LNCAP (cell line): Measurements from ENCODE around the gene PYGB.

Experiments
- TF ChIP-seq, protein P1 (sequence below): fragments of 450-650 bp; IDR thresholded peaks from 2 replicates; pipeline ENCODE4 v1.5.1; 2017; ENCODE audit warnings: mild to moderate bottlenecking

The PYGB gene

DNA sequence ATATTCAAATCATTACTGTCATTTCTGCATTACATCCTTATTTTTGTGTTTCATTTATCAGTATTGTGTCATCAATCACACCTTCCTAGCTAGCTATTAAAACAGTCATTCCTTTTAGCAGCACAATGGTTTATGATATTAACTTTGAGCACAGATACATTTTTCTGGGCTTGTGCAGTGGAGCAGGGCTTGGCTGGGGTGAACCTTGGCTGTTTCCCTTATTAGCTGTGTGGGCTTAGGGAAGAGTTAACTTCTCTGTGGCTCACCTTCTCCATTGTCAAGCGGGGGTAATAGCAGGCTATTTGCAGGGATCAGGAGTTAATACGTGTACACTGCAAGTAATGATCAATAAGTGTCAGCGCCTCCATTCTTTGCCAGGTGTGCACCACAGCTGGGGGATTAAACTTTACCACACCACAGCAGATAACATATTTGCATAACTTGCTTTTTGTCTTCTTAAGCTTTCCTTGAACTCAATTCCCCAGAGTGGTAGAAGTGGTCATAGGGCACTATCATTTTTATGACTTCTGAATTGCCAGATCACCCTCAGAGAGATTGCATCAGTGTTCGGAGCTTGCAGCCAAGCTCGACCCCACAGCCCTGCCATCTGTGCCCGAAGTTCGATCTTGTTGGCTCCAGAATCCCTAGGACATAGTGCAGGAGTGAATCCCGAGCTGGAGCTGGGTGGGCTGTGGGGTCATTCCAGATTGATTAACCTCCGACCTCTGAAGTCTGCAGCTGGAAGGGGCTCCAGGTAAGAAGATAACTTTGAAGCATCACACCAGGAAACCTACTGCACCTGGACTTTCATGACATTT, 1.5 kb upstream of the PYGB start:
- TF ChIP-seq, protein P1, sequence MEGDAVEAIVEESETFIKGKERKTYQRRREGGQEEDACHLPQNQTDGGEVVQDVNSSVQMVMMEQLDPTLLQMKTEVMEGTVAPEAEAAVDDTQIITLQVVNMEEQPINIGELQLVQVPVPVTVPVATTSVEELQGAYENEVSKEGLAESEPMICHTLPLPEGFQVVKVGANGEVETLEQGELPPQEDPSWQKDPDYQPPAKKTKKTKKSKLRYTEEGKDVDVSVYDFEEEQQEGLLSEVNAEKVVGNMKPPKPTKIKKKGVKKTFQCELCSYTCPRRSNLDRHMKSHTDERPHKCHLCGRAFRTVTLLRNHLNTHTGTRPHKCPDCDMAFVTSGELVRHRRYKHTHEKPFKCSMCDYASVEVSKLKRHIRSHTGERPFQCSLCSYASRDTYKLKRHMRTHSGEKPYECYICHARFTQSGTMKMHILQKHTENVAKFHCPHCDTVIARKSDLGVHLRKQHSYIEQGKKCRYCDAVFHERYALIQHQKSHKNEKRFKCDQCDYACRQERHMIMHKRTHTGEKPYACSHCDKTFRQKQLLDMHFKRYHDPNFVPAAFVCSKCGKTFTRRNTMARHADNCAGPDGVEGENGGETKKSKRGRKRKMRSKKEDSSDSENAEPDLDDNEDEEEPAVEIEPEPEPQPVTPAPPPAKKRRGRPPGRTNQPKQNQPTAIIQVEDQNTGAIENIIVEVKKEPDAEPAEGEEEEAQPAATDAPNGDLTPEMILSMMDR, result no peak

DNA sequence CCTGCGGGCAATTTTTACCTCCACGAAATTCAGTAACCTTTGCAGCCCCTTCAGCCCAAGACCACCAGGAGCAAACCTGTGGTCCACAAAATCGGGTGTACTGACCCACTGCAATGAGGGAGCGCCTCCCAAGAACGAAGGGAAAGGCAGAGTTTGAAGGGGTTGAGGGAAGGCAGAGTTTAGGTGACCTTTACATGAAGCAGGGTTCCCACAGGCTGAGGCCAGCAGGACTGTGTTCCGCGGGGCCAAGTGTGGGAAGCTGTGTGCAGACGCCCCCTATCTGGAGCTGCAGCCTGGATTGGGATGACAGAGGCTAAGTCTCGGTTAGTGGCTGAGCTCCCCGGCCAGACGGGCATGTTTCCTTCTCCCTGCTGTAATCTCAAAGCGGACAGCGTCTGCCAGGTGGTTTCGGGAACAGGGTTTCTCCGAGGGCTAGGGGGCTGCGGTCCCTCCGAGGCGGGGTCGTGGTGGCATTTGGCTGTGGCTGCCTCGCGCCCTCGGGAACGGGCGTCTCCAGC, 826 bp upstream of the PYGB start:
- TF ChIP-seq, protein P1, result no peak

DNA sequence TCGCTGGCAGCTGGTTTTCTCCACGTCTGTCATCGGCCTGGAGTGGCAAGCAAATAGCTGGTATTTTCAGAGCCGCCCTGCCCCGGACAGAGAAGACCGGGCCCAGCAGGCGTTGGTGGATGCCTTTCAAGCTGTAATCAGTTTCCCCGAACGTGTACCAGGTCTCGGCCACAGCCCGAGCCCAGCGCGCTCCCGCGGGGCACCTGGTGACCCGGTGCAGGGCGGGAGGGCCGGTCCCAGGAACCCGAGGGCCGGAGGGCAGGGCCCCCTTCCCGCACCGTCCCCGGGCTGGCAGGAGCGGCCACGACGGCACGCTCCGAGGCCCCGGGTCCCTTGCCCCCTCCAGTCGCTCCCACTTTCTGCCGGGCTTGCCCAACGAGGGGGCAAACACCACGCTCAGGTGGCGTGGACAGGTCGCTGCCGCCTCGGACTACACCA, 348 bp upstream of the PYGB start:
- TF ChIP-seq, protein P1, result no peak

DNA sequence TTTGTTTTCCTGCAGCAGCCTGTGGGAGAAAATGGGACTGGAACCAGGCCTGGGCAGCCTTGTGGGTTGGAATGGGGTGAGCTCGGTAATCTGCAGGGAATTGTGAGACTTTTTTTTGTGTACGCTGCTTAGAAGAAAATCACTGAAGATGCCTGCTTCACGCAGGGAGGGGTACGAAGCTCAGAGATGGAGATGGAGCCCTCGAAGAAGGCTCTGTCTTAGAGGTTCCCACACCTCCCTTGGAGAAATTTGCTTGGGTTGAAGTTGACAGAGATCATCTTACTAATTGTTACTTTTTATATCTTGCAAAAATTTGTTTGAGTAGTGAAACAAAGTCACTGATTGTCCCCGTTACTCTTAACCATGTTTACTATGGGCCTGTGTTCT, 894 bp downstream of the PYGB start:
- TF ChIP-seq, protein P1, result no peak

DNA sequence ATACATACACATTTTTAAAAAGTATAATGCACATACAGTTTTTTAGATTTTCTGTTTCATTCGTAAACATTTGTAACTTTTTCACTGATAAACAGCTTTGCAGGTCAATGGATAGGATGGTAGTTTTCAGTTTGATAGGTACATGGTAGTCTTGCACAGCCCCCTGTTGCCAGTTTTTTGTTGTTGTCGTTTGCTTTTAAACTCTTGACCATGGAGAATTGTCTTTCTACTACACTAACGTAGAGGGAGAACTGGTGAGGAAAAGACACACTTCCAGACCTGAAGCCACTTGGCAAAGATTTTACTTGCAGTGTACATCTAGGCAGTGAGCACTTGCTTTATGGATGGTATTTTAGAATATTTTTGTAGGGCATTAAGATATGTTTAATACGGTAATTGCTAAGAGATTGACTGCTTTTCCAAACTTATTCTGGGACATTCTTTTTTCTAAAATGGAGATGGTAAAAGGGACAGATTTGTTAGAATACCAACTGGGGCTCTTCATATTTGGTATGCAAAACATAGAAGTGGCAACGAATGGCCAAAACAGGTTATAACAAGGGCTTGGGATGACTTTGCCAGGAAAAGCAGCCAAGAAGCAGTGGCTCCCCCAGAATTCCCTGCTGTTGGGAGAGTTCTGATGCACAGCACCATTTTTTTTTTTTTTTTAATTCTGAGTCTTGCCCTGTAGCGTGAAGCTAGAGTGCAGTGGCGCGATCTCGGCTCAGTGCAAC, 1.5 kb downstream of the PYGB start:
- TF ChIP-seq, protein P1, result no peak

DNA sequence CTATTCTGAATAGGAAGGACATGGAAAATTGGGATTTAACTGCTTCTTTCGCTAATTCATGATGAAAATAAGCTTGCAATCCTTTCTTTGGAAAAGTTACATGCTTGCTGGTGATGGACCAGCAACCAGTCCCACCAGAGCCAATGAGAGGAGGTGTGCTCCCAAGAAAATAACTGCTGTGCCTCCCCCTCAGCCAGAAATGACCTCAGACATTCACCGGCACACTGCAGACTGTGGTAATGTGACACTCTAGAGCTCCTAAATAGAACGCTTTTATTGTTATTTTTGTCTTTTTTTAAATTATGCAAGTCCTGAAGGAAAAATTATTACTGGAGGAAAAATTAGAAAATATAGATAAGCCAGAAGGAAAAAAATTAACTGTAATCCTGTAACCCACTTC, 2.6 kb downstream of the PYGB start:
- TF ChIP-seq, protein P1, result no peak

DNA sequence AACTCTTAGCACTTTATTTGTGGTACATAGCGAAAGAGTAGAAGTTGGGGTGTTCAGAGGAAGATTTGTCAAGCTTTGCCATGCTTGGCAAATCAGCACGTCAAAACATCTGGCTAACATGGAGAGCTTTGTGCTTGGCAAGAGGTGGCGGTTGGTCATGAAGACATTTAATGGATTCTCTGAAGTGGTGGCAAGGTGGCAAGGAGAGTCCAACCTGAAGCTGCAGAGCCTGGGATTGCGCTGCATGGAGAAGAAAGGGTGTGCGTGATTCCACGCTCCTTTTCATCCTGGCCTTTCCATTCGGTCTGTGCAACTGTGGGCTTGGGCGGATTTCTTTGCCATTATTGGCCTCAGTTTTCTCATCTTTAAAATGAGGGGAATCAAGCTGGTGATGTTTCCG, 3.1 kb downstream of the PYGB start:
- TF ChIP-seq, protein P1, result no peak
